Prostate gland (tissue), 2 donors: Measurements from ENCODE around the gene SCAMP4.

Source experiments
- CTCF ChIP-seq, 4 experiments: fragments of 200-600 bp in 2 of 4; fragments of 450-650 bp in 2 of 4; sonication (generic) in 2 of 4; IDR thresholded peaks; 1 replicate in 3 of 4; 2 replicates in 1 of 4; pipeline ENCODE4 v1.5.1; 2016 to 2019; ENCODE audit warnings: antibody characterized with exemption in 4 of 4, mild to moderate bottlenecking in 2 of 4, moderate library complexity in 2 of 4
- POLR2A ChIP-seq: fragments of 450-650 bp; IDR thresholded peaks from one replicate; pipeline ENCODE4 v1.6.1; 2016; ENCODE audit warnings: antibody characterized with exemption, mild to moderate bottlenecking
- POLR2AphosphoS5 ChIP-seq: sonication (generic); formaldehyde crosslinking; IDR thresholded peaks from one replicate; pipeline ENCODE4 v1.6.1; 2017; ENCODE audit warnings: antibody characterized with exemption

DNA sequence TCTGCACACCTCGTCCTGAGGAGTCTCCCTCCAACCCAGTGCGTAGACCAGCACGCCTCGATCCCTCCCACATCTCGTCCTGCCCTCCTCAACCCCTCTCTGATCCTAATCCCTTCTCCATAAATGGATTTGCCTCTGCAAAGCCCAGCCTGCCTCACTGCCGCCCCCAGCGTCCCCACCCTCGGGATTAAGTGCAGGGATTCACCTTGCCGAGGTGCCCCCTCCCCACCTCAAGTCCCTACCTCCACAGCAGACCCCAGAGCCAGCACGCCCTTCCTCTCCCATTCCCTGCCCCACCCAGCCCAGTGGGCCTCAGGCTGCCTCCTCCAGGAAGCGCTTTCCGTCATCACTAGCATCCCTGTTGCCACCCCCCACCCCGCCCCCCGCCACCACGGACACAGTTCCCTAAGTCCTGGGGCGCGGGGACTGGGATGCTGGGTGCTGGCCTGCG is 45.8 kb upstream of the SCAMP4 start:
- TF ChIP-seq CTCF (IDR thresholded peaks at IDR 0.05) = no peak
- no peak for TF ChIP-seq POLR2A
- no peak for TF ChIP-seq POLR2AphosphoS5
